H1 (cell line): ENCODE results near the gene COTL1.

Experiments used
- GTF2F1 ChIP-seq: IDR thresholded peaks from 2 replicates; pipeline ENCODE4 v1.6.1; 2012; ENCODE audit warnings: low read depth, low read length, improper control_type of control experiment, borderline replicate concordance
- TAF1 ChIP-seq: IDR thresholded peaks from 2 replicates; pipeline ENCODE4 v1.6.1; 2011; ENCODE audit warnings: mild to moderate bottlenecking, low read depth, low read length
- TF ChIP-seq, protein P1 (sequence below), 3 experiments: IDR thresholded peaks; 1 replicate in 2 of 3; 2 replicates in 1 of 3; pipeline versions ENCODE4 v1.5.1 to v1.6.1; 2011; ENCODE audit warnings: low read length in 3 of 3, mild to moderate bottlenecking in 3 of 3, inconsistent platforms in 2 of 3, low read depth in 1 of 3, moderate library complexity in 1 of 3; ENCODE audit not compliant: insufficient read depth in 1 of 3; ENCODE audit errors: control extremely low read depth in 1 of 3

DNA sequence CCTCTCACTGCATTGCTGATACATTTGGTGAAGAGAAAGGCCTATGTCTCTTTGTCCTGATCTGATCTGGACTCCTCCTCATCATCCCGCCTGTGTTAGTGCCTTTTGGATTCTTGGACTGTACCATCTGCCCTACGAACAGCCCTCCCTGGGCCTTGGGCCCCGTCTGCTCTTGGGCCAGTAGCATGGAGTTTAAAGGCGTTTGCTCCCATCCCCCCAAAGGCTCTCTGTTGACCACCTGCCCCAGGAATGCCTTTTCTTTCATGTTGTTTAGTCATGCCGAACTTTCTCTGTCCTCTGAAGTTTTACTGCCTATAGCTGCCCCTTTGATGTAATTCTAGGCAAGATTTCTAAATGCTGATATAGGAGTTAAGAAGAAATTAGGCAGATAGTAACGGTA is 82.5 kb downstream of the COTL1 start:
- TF ChIP-seq, protein P1, sequence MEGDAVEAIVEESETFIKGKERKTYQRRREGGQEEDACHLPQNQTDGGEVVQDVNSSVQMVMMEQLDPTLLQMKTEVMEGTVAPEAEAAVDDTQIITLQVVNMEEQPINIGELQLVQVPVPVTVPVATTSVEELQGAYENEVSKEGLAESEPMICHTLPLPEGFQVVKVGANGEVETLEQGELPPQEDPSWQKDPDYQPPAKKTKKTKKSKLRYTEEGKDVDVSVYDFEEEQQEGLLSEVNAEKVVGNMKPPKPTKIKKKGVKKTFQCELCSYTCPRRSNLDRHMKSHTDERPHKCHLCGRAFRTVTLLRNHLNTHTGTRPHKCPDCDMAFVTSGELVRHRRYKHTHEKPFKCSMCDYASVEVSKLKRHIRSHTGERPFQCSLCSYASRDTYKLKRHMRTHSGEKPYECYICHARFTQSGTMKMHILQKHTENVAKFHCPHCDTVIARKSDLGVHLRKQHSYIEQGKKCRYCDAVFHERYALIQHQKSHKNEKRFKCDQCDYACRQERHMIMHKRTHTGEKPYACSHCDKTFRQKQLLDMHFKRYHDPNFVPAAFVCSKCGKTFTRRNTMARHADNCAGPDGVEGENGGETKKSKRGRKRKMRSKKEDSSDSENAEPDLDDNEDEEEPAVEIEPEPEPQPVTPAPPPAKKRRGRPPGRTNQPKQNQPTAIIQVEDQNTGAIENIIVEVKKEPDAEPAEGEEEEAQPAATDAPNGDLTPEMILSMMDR (IDR thresholded peaks at IDR 0.05; ENCODE audit: control extremely low read depth in 1 of 3, insufficient read depth in 1 of 3, low read depth in 1 of 3, low read length in 3 of 3), result no peak
- TF ChIP-seq GTF2F1 (no peak), TAF1 (no peak)
